ENCODE data around the gene PNKP. TPM values are rescaled to one million over a fixed set of nuclear protein-coding genes. Genes with fewer than 3 reads are reported as not detected.

PNKP gene
- 100 to 1,000 TPM in 1 of 2 experiments, 10 to 100 TPM in 1; 78.9 to 143 TPM for total RNA-seq

- Mint-ChIP-seq H3K27me3 (no peaks in the 10 kb centered on the region), H3K4me3 (peak within 1 kb of the TSS; percentile 98), H3K36me3 (peaks cover 19% of the 10 kb centered on the region), H3K27ac (peak within 1 kb of the TSS; percentile 96), H3K4me1 (peaks cover 40% of the 10 kb centered on the region), H3K9me3 (no peaks in the 10 kb centered on the region)
- peak; percentile 86 for DNase-seq
Measured at GRCh38 chr19:49866933-49867782, at the start of gene PNKP. Gene PNKP, minus strand, starts transcription at chr19:49867576. Its CDS starts 372 bp downstream, at chr19:49867204.

- Mint-ChIP-seq H3K27ac (peak overlapping the region; percentile 3), H3K9me3 (no peaks in the 10 kb centered on the region), H3K27me3 (no peaks in the 10 kb centered on the region), H3K4me1 (peaks cover 41% of the 10 kb centered on the region), H3K36me3 (peaks cover 57% of the 10 kb centered on the region), H3K4me3 (no peak overlapping the region)
- no peak for DNase-seq
Measured at GRCh38 chr19:49915271-49915670, 47.9 kb upstream of the PNKP start.

DNA sequence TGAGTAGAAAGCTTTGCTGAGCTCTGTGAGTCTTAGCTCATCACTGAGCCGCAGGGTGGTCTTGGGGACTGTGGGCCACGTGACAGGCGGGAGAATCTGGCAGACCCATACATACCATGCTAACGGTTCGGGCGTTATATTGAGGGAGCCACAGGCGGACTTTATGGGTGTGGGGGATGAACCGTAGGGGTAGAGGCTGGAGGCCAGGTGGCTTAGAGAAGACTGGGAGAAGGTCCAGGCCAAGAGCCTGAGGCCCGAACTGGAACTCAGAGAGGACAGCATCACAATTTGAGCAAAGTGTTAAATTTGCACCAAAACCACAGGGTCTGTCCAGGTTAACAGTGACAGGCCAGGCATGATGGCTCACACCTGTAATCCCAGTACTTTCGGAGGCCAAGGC lies 46.3 kb upstream of the PNKP start:
- Mint-ChIP-seq H3K9me3 (no peaks in the 10 kb centered on the region), H3K4me1 (peaks cover 40% of the 10 kb centered on the region), H3K27ac (peak overlapping the region; percentile 47), H3K36me3 (peaks cover 60% of the 10 kb centered on the region), H3K4me3 (no peak overlapping the region), H3K27me3 (no peaks in the 10 kb centered on the region)
- DNase-seq, result no peak

GRCh38 chr19:49912965-49913685 lies 45.7 kb upstream of the PNKP start:
- H3K27ac Mint-ChIP-seq, result peak overlapping the region; percentile 79
- DNase-seq, result no peak
- peaks cover 58% of the 10 kb centered on the region for H3K36me3 Mint-ChIP-seq
- H3K9me3 Mint-ChIP-seq, result no peaks in the 10 kb centered on the region
- H3K4me1 Mint-ChIP-seq, result peaks cover 40% of the 10 kb centered on the region
- no peaks in the 10 kb centered on the region for H3K27me3 Mint-ChIP-seq
- H3K4me3 Mint-ChIP-seq, result no peak overlapping the region

DNA sequence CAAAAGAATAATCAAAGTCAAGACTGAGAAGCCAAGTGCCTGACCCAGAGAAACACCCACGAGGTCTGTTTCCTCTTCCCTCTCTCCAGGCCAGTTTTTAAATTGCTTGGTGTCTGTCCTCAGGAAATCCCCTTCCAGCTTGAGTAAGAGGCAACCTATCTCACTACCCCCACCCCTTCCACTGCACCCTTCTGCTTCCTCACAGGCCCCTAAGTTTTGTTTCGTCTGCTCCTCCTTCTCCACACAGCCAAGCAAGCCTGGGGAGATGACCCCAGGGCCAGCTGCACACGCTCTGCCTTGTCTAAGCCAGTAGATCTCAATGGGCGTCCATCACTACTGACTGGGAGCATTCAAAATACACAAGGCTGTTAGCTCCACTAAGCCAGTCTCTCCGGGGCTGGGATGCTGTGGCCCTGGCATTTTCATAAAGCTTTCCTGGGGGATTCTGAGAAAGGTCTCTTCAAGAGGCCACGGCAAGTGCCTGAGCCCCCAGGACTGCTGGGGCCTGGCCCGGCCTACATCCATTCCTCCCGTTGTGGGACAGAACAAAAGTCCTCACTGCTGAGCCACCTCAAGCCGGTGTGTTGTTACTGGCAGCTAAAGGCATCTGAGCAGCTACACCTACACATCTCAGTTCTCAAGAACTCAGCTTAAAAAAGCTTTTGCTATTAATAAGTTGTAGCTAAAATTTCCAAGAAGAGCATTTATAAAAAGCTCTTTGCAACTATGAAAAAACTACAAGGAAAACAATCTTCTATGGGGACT lies 44.2 kb upstream of the PNKP start:
- DNase-seq, result no peak
- peak overlapping the region; percentile 79 for H3K27ac Mint-ChIP-seq
- peaks cover 45% of the 10 kb centered on the region for H3K4me1 Mint-ChIP-seq
- H3K4me3 Mint-ChIP-seq, result peak overlapping the region; percentile 6
- H3K27me3 Mint-ChIP-seq, result no peaks in the 10 kb centered on the region
- peaks cover 61% of the 10 kb centered on the region for H3K36me3 Mint-ChIP-seq
- no peaks in the 10 kb centered on the region for H3K9me3 Mint-ChIP-seq

DNA sequence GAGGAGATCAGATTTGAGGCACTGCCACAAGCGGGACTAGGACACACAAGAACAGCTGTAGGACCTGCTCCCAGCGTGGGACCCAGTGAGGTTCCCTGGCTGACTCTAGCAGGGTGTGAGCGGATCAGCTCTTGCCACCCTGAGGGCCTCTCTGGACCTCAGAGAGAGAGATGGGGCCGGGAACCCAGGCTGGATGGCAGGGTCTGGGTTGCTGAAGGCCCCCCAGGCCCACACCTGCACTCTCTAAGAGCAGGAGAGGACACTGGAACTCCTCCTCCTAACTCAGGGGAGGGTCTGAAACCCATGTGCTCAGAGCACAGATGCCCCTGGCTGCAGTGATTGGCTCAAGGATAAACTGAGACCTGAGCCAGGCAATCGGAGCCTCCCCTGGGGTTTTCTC lies 42.8 kb upstream of the PNKP start:
- peaks cover 61% of the 10 kb centered on the region for H3K36me3 Mint-ChIP-seq
- peaks cover 45% of the 10 kb centered on the region for H3K4me1 Mint-ChIP-seq
- no peak for DNase-seq
- H3K9me3 Mint-ChIP-seq, result no peaks in the 10 kb centered on the region
- peak overlapping the region; percentile 29 for H3K27ac Mint-ChIP-seq
- no peak overlapping the region for H3K4me3 Mint-ChIP-seq
- H3K27me3 Mint-ChIP-seq, result no peaks in the 10 kb centered on the region

GRCh38 chr19:49908480-49909420 lies 41.4 kb upstream of the PNKP start:
- Mint-ChIP-seq H3K27ac (no peak overlapping the region), H3K27me3 (no peaks in the 10 kb centered on the region), H3K9me3 (no peaks in the 10 kb centered on the region), H3K36me3 (peaks cover 54% of the 10 kb centered on the region), H3K4me3 (no peak overlapping the region), H3K4me1 (peaks cover 49% of the 10 kb centered on the region)
- DNase-seq, result no peak

- Mint-ChIP-seq H3K4me3 (no peak overlapping the region), H3K27ac (no peak overlapping the region), H3K27me3 (no peaks in the 10 kb centered on the region), H3K4me1 (peaks cover 46% of the 10 kb centered on the region), H3K9me3 (no peaks in the 10 kb centered on the region), H3K36me3 (peaks cover 49% of the 10 kb centered on the region)
- no peak for DNase-seq
Measured at GRCh38 chr19:49907745-49908446, 40.5 kb upstream of the PNKP start.

GRCh38 chr19:49906879-49907564 lies 39.6 kb upstream of the PNKP start:
- H3K27ac Mint-ChIP-seq, result peak overlapping the region; percentile 20
- peaks cover 39% of the 10 kb centered on the region for H3K4me1 Mint-ChIP-seq
- H3K9me3 Mint-ChIP-seq, result no peaks in the 10 kb centered on the region
- H3K36me3 Mint-ChIP-seq, result peaks cover 43% of the 10 kb centered on the region
- peak overlapping the region; percentile 29 for H3K4me3 Mint-ChIP-seq
- H3K27me3 Mint-ChIP-seq, result no peaks in the 10 kb centered on the region
- DNase-seq, result no peak

DNA sequence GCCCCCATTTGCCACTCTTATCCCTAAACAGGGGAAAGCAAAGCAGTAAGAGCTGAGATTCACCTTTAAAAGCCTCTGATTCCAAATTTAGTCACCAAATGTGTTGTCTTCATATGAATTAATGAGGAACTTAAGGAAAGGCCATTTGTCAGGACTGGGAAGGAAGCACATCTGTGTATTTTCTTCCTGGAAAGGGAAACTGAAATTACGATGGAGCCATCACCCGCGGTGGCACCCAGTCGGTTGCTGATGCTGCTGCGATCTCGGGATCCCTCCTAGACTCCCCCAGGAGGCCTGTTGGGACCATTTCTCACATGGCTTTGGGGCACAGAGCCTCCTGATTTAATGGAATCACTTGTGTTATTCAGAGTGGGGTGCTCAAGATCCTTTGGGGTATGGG lies 36.8 kb upstream of the PNKP start:
- H3K4me3 Mint-ChIP-seq, result no peak overlapping the region
- DNase-seq, result no peak
- peaks cover 27% of the 10 kb centered on the region for H3K36me3 Mint-ChIP-seq
- H3K4me1 Mint-ChIP-seq, result peaks cover 39% of the 10 kb centered on the region
- no peaks in the 10 kb centered on the region for H3K9me3 Mint-ChIP-seq
- H3K27me3 Mint-ChIP-seq, result no peaks in the 10 kb centered on the region
- H3K27ac Mint-ChIP-seq, result no peak overlapping the region

GRCh38 chr19:49896863-49897621 lies 29.7 kb upstream of the PNKP start, which contains the start of gene IL4I1:
Gene IL4I1, minus strand, starts transcription at chr19:49896887. Its CDS starts 727 bp downstream, at chr19:49896160.
- Mint-ChIP-seq H3K4me3 (peak within 1 kb of the TSS; percentile 68), H3K4me1 (peaks cover 41% of the 10 kb centered on the region), H3K9me3 (no peaks in the 10 kb centered on the region), H3K36me3 (peaks cover 2% of the 10 kb centered on the region), H3K27me3 (no peaks in the 10 kb centered on the region), H3K27ac (peak within 1 kb of the TSS; percentile 85)
- peak; percentile 70 for DNase-seq

- Mint-ChIP-seq H3K27ac (peak overlapping the region; percentile 85), H3K9me3 (no peaks in the 10 kb centered on the region), H3K27me3 (no peaks in the 10 kb centered on the region), H3K4me3 (no peak overlapping the region), H3K36me3 (peaks cover 2% of the 10 kb centered on the region), H3K4me1 (peaks cover 31% of the 10 kb centered on the region)
- no peak for DNase-seq
Measured at GRCh38 chr19:49895566-49896297, 28.4 kb upstream of the PNKP start.
